Measurements from ENCODE around the gene TCP11.
"Not testable (repeated sequence)": the region's sequence is repeated elsewhere in the genome, so short reads cannot be mapped to it uniquely, and the experiment has no call there.

DNA sequence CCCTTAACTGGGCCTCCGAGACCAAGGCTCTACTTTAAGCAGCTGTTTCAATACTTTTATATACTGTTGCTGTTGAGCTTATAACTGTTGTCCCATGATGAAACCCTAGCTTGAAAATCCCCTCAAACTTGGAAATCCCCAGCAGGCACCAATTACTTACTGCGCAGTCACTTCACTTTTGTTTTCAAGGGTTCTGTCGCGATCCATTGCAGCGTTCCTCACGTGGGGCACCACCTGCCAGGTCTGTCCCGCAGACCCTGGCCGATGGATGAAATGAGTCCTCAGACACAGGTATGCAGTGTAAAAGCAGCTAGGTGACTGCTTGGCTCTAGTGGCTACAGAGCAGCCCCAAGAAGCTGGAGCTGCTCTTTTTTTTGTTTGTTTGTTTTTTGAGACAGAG is 33.9 kb downstream of the TCP11 start:
- TF ChIP-seq, protein P1, sequence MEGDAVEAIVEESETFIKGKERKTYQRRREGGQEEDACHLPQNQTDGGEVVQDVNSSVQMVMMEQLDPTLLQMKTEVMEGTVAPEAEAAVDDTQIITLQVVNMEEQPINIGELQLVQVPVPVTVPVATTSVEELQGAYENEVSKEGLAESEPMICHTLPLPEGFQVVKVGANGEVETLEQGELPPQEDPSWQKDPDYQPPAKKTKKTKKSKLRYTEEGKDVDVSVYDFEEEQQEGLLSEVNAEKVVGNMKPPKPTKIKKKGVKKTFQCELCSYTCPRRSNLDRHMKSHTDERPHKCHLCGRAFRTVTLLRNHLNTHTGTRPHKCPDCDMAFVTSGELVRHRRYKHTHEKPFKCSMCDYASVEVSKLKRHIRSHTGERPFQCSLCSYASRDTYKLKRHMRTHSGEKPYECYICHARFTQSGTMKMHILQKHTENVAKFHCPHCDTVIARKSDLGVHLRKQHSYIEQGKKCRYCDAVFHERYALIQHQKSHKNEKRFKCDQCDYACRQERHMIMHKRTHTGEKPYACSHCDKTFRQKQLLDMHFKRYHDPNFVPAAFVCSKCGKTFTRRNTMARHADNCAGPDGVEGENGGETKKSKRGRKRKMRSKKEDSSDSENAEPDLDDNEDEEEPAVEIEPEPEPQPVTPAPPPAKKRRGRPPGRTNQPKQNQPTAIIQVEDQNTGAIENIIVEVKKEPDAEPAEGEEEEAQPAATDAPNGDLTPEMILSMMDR (IDR thresholded peaks at IDR 0.05), result not testable (repeated sequence)
- TF ChIP-seq POLR2A (IDR thresholded peaks at IDR 0.05), result not testable (repeated sequence)

Data from Peyer's patch (tissue), 4 donors.